ENCODE results near the gene LIPC.

- TF ChIP-seq POLR2A (IDR thresholded peaks at IDR 0.05; ENCODE audit: borderline replicate concordance, extremely low read depth, insufficient read depth, insufficient read length) (no peak), POLR2AphosphoS5 (IDR thresholded peaks at IDR 0.05; ENCODE audit: low read depth, low read length) (no peak)
Observed at GRCh38 chr15:58413253-58413652, 18.5 kb upstream of the LIPC start.
